H1 (cell line): Measurements from ENCODE around the gene USP13. TPM values are rescaled to one million over a fixed set of nuclear protein-coding genes. Genes with fewer than 3 reads are reported as not detected.

ENCODE experiments used
- ASH2L ChIP-seq: fragments of 200-600, 300-600 bp; sonication (generic); IDR thresholded peaks from one replicate; pipeline ENCODE4 v1.7.1; 2017; ENCODE audit warnings: low read length
- JUN ChIP-seq: IDR thresholded peaks from 2 replicates; pipeline ENCODE4 v1.6.1; 2011; ENCODE audit warnings: low read depth, mild to moderate bottlenecking, improper control_type of control experiment, low read length
- KDM1A ChIP-seq: fragments of 200-600, 300-600 bp; sonication (generic); IDR thresholded peaks from 2 replicates; pipeline ENCODE4 v1.7.1; 2016; ENCODE audit warnings: mild to moderate bottlenecking, low read length, borderline replicate concordance
- NRF1 ChIP-seq: IDR thresholded peaks from 2 replicates; pipeline ENCODE4 v1.6.1; 2011; ENCODE audit warnings: mild to moderate bottlenecking, low read depth, low read length, improper control_type of control experiment
- SP1 ChIP-seq: IDR thresholded peaks from 2 replicates; pipeline ENCODE4 v1.6.1; 2011; ENCODE audit warnings: low read depth, low read length
- polyA plus RNA-seq, 7 experiments: library from polyadenylated mRNA; depleted of rRNA in 3 of 7; stranded (reverse) in 5 of 7; unstranded in 2 of 7; fragments of >200 nt in 5 of 7; fragments of 200-250 nt in 2 of 7; gene quantifications; 1 replicate in 5 of 7; 2 replicates in 1 of 7; 4 replicates in 1 of 7; pipeline versions ENCODE4 v1.2.1 to v1.2.3, GENCODE V29; 2011 to 2013; ENCODE audit warnings: missing spikeins in 2 of 7, mixed read lengths in 2 of 7
- total RNA-seq: library from RNA; stranded (reverse); fragmentation: NEBNext Ultra II Directional; extraction: Animal tissue kit (Norgen Biotek cat#: 25700); gene quantifications from 2 replicates; pipeline ENCODE4 v1.2.1, GENCODE V29; 2021
- TF ChIP-seq, protein P1 (sequence below): fragments of 300-600 bp; sonication (generic); IDR thresholded peaks from 2 replicates; pipeline ENCODE4 v1.7.1; 2012; ENCODE audit warnings: low read length, moderate library complexity, mild to moderate bottlenecking, inconsistent platforms; ENCODE audit not compliant: insufficient replicate concordance
- TF ChIP-seq, protein P2 (sequence below): IDR thresholded peaks from 2 replicates; pipeline ENCODE4 v1.6.1; 2012; ENCODE audit warnings: inconsistent platforms

Gene USP13
- total and polyA plus RNA-seq, 2 of the 8 experiments (the other 6 are each of a cell fraction or from before 2014, with no cell fraction given), result 7.9 to 25.9 TPM

DNA sequence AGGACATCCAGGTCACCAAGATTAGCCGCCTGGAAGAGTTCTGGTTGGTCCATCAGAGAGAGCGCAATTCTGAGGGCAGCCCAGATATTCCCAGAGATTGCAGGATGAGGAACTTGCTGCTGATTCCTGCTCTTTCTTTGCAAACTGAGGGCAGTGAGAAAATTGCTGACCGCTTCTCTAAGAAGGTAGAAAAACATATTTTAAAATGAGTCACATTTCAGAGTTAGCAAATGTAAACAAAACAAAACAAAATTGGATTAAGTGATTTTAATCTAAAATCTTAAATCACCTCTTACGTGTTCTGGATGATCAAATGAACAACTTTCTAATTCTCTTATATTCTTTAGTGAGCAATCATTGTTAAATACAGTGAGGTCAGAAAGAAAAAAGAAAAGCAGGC is 149.0 kb downstream of the USP13 start (continued):
- TF ChIP-seq ASH2L (no peak), NRF1 (no peak), JUN (no peak), SP1 (no peak), KDM1A (no peak)
- TF ChIP-seq, protein P1, sequence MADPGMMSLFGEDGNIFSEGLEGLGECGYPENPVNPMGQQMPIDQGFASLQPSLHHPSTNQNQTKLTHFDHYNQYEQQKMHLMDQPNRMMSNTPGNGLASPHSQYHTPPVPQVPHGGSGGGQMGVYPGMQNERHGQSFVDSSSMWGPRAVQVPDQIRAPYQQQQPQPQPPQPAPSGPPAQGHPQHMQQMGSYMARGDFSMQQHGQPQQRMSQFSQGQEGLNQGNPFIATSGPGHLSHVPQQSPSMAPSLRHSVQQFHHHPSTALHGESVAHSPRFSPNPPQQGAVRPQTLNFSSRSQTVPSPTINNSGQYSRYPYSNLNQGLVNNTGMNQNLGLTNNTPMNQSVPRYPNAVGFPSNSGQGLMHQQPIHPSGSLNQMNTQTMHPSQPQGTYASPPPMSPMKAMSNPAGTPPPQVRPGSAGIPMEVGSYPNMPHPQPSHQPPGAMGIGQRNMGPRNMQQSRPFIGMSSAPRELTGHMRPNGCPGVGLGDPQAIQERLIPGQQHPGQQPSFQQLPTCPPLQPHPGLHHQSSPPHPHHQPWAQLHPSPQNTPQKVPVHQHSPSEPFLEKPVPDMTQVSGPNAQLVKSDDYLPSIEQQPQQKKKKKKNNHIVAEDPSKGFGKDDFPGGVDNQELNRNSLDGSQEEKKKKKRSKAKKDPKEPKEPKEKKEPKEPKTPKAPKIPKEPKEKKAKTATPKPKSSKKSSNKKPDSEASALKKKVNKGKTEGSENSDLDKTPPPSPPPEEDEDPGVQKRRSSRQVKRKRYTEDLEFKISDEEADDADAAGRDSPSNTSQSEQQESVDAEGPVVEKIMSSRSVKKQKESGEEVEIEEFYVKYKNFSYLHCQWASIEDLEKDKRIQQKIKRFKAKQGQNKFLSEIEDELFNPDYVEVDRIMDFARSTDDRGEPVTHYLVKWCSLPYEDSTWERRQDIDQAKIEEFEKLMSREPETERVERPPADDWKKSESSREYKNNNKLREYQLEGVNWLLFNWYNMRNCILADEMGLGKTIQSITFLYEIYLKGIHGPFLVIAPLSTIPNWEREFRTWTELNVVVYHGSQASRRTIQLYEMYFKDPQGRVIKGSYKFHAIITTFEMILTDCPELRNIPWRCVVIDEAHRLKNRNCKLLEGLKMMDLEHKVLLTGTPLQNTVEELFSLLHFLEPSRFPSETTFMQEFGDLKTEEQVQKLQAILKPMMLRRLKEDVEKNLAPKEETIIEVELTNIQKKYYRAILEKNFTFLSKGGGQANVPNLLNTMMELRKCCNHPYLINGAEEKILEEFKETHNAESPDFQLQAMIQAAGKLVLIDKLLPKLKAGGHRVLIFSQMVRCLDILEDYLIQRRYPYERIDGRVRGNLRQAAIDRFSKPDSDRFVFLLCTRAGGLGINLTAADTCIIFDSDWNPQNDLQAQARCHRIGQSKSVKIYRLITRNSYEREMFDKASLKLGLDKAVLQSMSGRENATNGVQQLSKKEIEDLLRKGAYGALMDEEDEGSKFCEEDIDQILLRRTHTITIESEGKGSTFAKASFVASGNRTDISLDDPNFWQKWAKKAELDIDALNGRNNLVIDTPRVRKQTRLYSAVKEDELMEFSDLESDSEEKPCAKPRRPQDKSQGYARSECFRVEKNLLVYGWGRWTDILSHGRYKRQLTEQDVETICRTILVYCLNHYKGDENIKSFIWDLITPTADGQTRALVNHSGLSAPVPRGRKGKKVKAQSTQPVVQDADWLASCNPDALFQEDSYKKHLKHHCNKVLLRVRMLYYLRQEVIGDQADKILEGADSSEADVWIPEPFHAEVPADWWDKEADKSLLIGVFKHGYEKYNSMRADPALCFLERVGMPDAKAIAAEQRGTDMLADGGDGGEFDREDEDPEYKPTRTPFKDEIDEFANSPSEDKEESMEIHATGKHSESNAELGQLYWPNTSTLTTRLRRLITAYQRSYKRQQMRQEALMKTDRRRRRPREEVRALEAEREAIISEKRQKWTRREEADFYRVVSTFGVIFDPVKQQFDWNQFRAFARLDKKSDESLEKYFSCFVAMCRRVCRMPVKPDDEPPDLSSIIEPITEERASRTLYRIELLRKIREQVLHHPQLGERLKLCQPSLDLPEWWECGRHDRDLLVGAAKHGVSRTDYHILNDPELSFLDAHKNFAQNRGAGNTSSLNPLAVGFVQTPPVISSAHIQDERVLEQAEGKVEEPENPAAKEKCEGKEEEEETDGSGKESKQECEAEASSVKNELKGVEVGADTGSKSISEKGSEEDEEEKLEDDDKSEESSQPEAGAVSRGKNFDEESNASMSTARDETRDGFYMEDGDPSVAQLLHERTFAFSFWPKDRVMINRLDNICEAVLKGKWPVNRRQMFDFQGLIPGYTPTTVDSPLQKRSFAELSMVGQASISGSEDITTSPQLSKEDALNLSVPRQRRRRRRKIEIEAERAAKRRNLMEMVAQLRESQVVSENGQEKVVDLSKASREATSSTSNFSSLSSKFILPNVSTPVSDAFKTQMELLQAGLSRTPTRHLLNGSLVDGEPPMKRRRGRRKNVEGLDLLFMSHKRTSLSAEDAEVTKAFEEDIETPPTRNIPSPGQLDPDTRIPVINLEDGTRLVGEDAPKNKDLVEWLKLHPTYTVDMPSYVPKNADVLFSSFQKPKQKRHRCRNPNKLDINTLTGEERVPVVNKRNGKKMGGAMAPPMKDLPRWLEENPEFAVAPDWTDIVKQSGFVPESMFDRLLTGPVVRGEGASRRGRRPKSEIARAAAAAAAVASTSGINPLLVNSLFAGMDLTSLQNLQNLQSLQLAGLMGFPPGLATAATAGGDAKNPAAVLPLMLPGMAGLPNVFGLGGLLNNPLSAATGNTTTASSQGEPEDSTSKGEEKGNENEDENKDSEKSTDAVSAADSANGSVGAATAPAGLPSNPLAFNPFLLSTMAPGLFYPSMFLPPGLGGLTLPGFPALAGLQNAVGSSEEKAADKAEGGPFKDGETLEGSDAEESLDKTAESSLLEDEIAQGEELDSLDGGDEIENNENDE, result no peak
- TF ChIP-seq, protein P2, sequence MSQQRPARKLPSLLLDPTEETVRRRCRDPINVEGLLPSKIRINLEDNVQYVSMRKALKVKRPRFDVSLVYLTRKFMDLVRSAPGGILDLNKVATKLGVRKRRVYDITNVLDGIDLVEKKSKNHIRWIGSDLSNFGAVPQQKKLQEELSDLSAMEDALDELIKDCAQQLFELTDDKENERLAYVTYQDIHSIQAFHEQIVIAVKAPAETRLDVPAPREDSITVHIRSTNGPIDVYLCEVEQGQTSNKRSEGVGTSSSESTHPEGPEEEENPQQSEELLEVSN, result no peak
